ENCODE data around the gene EN2.
"Not testable (repeated sequence)": the region's sequence is repeated elsewhere in the genome, so short reads cannot be mapped to it uniquely, and the experiment has no call there.

EN2 gene

GRCh38 chr7:155426543-155427410 is 31.2 kb upstream of the EN2 start:
- DNase-seq: peak; percentile 3

GRCh38 chr7:155427411-155428038 is 30.4 kb upstream of the EN2 start:
- no peak for DNase-seq

GRCh38 chr7:155428171-155428834 is 29.6 kb upstream of the EN2 start:
- DNase-seq: no peak

- no peak for DNase-seq
These were observed 28.3 kb upstream of the EN2 start for GRCh38 chr7:155429651-155430050.

GRCh38 chr7:155430606-155431005 is 27.3 kb upstream of the EN2 start:
- no peak for DNase-seq

GRCh38 chr7:155431231-155431630 is 26.7 kb upstream of the EN2 start:
- no peak for DNase-seq

- no peak for DNase-seq
These were observed 26.2 kb upstream of the EN2 start for GRCh38 chr7:155431711-155432110.

- DNase-seq: no peak
These were observed 22.8 kb upstream of the EN2 start for GRCh38 chr7:155435110-155435509.

GRCh38 chr7:155437836-155438235 is 20.1 kb upstream of the EN2 start:
- no peak for DNase-seq

- DNase-seq: no peak
These were observed 19.2 kb upstream of the EN2 start for GRCh38 chr7:155438777-155439176.

GRCh38 chr7:155439311-155440017 is 18.5 kb upstream of the EN2 start:
- DNase-seq: no peak

GRCh38 chr7:155440018-155440410 is 17.9 kb upstream of the EN2 start:
- no peak for DNase-seq

GRCh38 chr7:155441856-155442255 is 16.1 kb upstream of the EN2 start:
- no peak for DNase-seq

GRCh38 chr7:155444746-155445145 is 13.2 kb upstream of the EN2 start:
- DNase-seq: no peak

- not testable (repeated sequence) for DNase-seq
These were observed 12.3 kb upstream of the EN2 start for GRCh38 chr7:155445606-155446005.

GRCh38 chr7:155447603-155448002 is 10.3 kb upstream of the EN2 start:
- no peak for DNase-seq

GRCh38 chr7:155448632-155449007 is 9.3 kb upstream of the EN2 start:
- no peak for DNase-seq

- DNase-seq: no peak
These were observed 8.7 kb upstream of the EN2 start for GRCh38 chr7:155449008-155449868.

- no peak for DNase-seq
These were observed 7.9 kb upstream of the EN2 start for GRCh38 chr7:155449869-155450557.

GRCh38 chr7:155450558-155450969 is 7.4 kb upstream of the EN2 start:
- DNase-seq: no peak

- no peak for DNase-seq
These were observed 6.7 kb upstream of the EN2 start for GRCh38 chr7:155450970-155451801.
